ENCODE data around the gene CCNYL1.
"Not testable (repeated sequence)": the region's sequence is repeated elsewhere in the genome, so short reads cannot be mapped to it uniquely, and the experiment has no call there.

Gene CCNYL1

DNA sequence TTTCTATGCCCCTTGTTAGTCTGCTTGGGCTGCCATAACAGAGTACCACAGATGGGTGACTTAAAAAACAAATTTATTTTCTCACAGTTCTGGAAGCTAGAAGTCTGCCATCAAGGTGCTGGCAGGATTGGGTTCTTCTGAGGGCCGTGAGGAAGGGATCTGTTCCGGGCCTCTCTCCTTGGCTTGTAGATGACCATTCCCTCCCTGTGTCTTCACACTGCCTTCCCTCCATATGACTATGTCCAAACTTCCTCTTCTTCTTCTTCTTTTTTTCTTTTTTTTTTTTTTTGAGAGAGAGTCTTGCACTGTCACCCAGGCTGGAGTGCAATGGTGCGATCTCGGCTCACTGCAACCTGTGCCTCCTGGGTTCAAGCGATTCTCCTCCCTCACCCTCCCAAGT lies 13.1 kb upstream of the CCNYL1 start:
- DNase-seq = no peak

DNA sequence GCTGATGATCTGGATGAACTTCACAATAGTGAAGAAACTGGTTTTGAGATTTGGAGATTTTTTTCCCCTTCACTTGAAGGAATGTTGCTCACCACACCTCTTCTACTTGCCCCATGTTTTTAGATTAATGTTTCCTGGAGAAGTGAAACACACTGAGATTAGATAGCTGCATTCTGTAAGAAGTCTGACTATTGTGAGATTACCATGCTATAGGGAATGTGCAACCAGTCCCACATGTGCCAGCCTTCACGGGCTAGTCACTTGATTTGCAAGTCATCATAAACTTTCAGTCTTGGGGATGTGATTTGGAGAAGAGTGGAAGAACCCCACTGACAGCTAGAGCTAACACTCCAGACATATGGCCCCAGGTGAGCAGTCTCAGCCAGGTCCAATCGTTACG lies 7.4 kb upstream of the CCNYL1 start:
- no peak for DNase-seq

- DNase-seq = no peak
These were observed 6.8 kb upstream of the CCNYL1 start for GRCh38 chr2:207704671-207705070.

- DNase-seq = no peak
These were observed 4.2 kb upstream of the CCNYL1 start for GRCh38 chr2:207706936-207707860.

- DNase-seq = peak; percentile 25
These were observed 500 bp downstream of the CCNYL1 start for GRCh38 chr2:207711750-207712530.

DNA sequence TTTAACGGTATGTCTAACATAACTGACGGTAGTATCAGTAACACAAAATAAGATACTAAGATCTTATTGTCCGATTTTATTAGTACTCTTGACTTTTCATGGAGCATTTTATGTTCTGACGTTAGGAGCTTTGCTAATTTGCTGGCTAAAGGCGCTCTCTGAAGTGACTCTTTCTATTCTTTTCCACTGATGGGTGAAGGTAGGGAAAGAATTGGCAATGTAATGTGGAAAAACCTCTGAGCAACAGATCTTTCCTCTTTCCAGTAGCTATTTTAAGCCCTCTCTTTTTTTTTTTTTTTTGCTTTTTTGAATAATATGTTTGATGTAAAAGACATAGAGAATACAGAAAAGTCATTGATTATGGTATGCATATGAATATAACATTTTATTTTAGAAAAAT lies 4.6 kb downstream of the CCNYL1 start:
- DNase-seq = no peak

DNA sequence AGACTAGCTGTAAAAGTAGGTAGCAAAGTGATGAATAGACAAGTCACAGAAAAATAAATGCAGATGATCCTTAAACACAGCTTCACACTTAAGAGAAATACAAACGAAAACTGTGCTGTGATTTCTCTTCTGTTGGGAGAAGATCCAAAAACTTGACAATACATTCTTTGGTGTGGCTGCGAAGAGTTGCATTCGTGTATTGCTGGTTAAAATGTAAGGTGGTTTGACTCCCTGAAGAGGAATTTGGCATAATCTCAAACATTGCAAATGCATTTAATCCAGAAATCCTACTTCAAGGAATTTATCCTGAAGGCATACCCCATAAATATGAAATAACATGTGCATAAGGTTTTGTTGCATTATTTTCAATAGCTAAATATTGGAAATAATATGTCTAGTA lies 7.1 kb downstream of the CCNYL1 start:
- no peak for DNase-seq

DNA sequence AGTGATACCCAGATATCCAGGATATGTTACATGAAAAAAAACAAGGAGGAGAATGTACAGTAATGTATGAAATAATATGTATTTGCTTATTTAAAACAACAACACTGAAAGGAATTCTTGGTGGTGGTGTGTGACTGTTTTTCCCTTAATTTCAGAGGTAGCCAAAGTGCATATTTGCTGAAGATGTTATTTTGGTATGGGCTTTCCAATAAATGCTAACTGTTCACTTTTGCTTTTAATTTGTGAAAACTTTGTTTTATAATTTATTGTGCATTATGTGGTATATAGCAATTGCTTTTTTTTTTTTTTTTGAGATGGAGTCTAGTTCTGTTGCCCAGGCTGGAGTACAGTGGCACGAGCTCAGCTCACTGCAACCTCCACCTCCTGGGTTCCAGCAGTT lies 7.6 kb downstream of the CCNYL1 start:
- no peak for DNase-seq

GRCh38 chr2:207719655-207720054 lies 8.2 kb downstream of the CCNYL1 start:
- DNase-seq = not testable (repeated sequence)

DNA sequence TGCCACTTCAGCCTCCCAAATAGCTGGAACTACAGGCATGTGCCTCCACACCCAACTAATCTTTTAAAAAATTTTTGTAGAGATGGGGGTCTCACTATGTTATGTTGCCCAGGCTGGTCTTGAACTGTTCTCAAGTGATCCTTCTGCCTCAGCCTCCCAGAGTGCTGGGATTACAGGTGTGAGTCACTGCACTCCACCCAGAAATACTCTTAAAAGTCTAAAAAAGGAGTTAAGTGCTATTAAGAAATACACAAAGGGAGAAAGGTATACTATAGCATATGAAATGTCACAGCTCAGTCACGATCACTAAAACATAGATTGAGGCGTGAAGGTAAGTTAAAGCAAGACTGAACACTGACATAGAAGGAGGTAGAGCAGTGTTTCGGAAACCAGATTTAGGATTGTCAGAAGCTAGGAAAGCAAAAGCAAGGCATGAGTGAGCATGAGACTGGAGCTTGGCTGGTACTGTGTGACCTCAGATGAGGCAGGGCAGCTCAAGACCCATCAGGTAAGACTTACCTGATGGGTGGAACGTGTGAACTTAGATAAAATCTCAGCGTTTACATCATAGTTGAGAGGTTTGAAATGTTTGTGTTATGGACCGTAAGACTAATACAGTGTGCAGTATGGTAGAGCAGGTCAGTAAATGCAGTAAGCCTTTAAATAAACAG lies 9.2 kb downstream of the CCNYL1 start:
- no peak for DNase-seq

DNA sequence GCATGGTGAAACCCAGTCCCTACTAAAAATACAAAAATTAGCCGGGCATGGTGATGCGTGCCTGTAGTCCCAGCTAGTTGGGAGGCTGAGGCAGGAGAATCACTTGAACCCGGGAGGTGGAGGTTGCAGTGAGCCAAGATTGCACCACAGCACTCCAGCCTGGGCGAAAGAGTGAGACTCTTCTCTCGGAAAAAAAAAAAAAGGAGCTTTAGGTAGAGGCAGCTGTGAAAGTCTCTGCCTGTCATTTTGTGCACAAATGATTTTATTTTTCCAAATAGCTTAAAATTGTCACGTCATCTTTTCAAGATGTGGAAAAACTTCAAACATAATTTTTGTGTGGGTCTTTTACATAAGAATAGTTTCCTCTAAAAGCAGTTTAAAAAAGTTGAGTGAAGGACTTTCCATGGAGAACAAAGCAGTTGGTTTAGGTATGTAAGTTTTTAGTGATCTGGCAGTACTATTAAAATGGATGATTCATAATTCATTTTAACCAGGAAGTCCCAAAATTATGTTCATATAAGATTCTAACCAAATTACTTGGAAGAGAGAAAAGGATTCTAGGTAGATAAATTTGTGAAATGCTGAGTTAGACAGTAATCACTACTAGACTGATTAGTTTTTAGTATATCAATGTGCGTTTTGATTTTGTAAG lies 11.5 kb downstream of the CCNYL1 start:
- DNase-seq = no peak

DNA sequence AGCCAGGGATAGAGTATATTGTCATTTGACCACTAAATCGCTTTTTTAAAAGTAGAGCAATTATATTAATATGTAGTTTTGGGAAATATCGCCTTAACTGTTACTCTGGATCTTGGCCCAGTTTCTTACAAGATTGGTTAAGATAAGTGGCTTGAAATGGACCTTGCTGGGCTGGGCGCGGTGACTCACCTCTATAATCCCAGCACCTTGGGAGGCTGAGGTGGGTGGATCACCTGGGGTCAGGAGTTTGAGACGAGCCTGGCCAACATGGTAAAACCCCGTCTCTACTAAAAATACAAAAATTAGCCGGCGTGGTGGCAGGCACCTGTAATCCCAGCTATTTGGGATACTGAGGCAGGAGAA lies 12.0 kb downstream of the CCNYL1 start:
- not testable (repeated sequence) for DNase-seq

- DNase-seq = no peak
These were observed 12.7 kb downstream of the CCNYL1 start for GRCh38 chr2:207724113-207724512.

DNA sequence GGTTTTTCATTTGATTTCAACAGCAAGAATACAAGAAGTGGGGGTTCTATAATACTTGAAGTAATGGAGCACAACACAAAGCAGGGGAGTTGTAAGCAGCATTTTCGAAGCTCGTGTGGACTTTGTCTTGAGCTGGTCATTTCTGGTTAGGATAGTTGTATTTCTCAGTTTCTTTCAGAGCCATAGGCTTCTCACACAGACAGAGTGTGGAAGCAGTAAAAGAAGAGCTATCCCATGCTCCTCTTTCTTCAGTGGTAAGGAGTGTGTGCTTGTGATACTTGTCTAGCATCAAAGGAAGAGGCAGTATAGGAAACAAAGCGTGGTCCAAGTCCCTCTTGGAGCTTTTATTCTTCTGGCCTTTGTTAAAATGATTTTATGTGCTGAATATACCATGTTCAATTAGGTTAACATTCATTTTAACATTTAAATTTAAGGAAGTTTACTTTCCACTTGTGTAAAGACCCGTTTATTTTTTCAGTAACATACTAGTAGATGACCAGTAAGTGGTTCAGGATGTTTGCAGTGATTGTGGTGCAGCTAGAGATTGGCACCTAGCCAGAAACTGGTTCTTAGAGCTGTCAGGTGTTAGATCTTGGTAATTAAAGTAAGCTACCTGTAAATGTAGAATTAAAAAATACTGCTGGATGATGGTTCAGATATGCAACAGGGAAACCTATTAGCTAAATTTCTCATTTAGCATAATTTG lies 14.6 kb downstream of the CCNYL1 start:
- peak; percentile 28 for DNase-seq

- no peak for DNase-seq
These were observed 15.8 kb downstream of the CCNYL1 start for GRCh38 chr2:207727261-207727660.

- DNase-seq = no peak
These were observed 18.1 kb downstream of the CCNYL1 start for GRCh38 chr2:207729465-207729998.

- DNase-seq = no peak
These were observed 19.7 kb downstream of the CCNYL1 start for GRCh38 chr2:207731138-207731537.

DNA sequence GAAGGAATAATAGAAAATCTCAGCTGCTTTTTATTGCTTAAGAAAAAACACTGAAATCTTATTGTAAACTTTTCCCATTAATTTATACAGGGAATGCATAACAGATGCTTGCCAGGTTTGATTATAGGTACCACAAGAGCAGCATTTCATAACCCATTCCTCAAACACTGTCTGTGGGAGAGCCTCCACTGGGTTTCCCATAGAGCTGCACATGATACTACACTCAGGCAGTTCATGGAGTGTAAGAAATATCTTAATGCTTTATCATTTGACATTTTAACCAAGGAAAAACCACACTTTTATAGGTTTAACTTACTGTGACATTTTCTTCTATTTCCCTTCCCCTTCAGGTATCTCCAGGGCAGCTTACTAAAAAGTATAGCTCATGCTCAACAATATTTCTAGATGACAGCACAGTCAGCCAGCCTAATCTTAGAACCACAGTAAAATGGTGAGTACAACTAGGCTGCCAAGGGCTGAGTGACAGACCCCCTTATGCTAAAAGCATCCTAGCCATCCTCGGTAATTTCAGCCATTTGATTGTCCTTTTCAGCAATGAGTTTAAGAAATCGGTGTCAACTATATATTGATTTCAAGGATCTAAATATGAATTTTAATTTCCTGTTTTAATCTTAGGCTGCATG lies 22.3 kb downstream of the CCNYL1 start:
- no peak for DNase-seq

GRCh38 chr2:207734264-207734635 lies 22.8 kb downstream of the CCNYL1 start:
- DNase-seq = no peak

DNA sequence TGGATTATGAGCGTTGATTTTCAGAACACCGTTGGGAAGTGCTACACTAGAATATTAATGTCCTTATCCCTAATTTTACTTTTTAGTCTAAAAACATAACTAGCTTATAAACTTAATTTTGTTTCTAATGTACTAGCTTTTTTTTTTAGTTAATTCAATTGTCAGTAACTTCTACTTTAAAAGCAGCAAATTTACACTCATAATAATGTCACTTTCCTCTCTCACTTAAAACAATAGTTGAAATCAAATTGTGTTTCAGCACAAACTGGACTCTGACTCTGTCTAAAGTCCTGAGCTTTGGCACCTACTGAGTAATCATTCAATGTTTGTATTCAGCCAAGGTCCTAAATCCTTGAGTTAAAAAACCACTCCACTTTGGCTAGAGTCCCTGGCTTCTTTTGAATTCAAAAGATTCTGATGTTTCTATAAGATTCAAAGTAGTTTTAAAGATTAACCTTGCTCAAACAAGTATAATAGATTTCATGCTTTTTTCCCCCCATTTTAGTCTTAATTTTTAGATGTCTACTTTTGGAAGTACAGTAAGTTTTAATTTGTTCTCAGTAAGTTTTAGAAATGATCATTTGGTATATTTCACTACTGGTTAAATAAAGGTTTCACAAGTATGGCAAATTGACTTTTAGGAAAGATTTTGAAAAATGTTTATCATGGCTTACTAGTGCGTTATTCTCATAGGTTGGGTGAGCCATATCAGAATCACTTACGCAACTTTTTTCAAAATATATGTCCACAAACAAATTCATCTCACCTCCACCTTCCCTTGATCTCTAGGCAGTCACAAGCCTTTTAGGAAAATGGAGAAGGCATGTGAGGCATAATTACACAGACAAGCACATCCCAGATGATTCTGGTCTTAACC lies 23.4 kb downstream of the CCNYL1 start:
- DNase-seq = no peak

DNA sequence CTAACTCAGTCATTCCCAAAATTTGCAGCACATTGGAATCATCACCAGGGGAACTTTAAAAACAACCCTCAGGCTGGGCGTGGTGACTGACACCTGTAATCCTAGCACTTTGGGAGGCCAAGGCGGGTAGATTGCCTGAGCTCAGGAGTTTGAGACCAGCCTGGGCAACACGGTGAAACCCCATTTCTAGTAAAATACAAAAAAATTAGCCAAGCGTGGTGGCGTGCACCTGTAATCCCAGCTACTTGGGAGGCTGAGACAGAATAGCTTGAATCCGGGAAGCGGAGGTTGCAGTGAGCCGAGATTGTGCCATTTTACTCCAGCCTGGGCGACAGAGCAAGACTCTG lies 24.0 kb downstream of the CCNYL1 start:
- DNase-seq = not testable (repeated sequence)

Measured in NCI-H1105 (cell line).